ENCODE measurements around the gene RIPK4.
"Not testable (repeated sequence)": the region's sequence is repeated elsewhere in the genome, so short reads cannot be mapped to it uniquely, and the experiment has no call there.

Gene RIPK4

DNA sequence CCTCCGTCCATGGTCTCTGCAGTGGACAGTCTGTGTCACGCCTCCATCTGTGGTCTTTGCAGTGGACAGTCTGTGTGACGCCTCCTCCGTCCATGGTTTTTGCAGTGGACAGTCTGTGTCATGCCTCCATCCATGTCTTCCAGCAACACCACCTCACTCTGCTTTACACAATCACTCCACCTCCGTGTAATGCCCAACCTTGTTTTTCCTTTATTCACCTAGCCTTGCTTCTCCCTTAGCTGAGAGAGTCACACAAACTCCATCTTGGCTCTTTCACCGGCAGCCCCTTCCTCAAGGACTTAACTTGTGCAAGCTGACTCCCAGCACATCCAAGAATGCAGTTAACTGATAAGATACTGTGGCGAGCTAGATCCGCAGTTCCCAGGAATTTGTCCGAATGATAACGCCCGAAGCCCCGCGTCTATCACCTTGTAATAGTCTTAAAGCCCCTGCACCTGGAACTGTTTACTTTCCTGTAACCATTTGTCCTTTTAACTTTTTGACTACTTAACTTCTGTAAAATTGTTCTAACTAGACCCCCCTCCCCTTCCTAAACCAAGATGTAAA, 52.5 kb downstream of the RIPK4 start:
- DNase-seq (ENCODE audit: low read depth in 3 of 3), result not testable (repeated sequence)

- no peak for DNase-seq (ENCODE audit: low read depth in 3 of 3)
Measured at GRCh38 chr21:41713495-41714281, 53.2 kb downstream of the RIPK4 start.

DNA sequence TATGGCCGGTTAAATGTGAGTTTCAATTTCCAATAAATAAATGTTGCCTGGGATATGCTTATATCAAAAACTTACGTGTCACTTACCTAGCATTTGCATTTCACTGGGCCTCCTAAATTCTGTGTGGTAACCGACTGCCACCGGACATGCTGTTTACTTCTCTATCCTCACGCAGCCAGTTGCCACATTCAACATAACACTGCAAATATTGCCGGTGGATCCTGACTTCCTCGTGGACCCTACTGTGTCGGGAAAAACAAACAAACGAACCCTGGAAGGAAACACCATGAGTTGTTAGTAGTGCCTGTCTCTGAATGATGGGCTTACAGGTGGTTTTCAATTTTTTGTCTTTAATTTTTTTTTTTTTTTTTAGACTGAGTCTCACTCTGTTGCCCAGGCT, 54.1 kb downstream of the RIPK4 start:
- DNase-seq (ENCODE audit: low read depth in 3 of 3), result no peak

GRCh38 chr21:41712201-41712600, 54.7 kb downstream of the RIPK4 start:
- DNase-seq (ENCODE audit: low read depth in 3 of 3), result no peak

DNA sequence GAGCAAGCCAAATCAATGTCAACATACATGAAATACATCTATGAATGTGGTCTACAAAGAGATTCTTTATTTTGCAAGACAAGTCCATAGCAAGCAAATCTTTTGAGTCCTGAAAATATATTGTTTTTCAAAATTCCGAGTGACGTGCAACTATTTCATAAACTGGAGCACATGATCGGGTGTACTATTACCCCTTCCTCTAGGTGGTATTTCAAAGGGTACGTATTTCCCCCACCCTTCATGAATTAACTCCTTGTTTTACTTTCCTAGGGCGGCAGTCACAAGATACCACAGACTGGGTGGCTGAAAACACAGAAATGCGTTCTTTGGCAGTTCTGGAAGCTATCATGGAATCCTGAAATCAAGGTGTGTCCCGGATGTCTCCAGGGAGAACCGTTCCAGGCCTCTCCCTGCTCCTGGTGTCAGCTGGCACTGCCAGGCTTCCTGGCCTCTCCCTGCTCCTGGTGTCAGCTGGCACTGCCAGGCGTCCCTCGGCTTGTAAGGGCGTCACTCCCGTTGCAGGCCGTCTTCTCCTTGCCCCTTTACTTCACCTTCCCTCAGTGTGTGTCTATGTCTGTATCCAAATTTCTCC, 55.3 kb downstream of the RIPK4 start:
- no peak for DNase-seq (ENCODE audit: low read depth in 3 of 3)

DNA sequence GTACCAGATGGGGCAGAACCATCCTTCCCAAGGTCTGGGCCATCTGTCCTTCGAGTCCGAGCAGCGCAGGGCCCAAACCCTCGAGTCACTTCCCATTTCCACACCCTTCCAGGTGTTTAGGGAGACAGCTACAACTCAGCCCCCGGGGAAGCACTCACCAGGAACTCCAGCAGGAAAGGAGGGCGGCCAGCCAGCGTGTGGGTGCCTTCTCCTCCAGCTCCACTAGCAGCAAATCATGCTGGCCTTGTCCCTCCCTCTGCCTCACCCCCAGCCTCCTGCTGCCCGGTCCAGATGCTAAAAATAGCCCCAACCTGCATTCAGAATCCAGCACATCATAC, 56.1 kb downstream of the RIPK4 start:
- no peak for DNase-seq (ENCODE audit: low read depth in 3 of 3)

- DNase-seq (ENCODE audit: low read depth in 3 of 3), result no peak
Measured at GRCh38 chr21:41709965-41710822, 56.7 kb downstream of the RIPK4 start.

DNA sequence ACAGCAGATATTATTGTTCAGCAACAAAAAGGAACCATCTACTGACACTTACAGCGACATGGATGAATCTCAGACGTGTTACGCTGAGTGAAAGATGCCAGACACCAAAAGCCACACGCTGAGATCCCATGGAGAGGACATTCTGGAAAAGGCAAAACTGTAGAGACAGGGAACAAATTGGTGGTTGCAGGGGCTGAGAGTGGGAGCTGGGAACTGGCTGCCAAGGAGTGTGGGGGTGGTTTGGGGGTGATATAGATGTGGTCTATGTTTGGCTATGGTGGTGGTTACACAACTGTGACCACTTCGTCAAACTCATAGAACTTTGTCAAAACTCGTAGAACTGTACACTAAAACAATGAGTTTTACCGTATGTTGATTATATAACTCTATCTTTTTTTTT, 57.7 kb downstream of the RIPK4 start:
- no peak for DNase-seq (ENCODE audit: low read depth in 3 of 3)

GRCh38 chr21:41707960-41708330, 58.9 kb downstream of the RIPK4 start:
- DNase-seq (ENCODE audit: low read depth in 3 of 3), result no peak

- no peak for DNase-seq (ENCODE audit: low read depth in 3 of 3)
Measured at GRCh38 chr21:41707231-41707959, 59.5 kb downstream of the RIPK4 start.

- no peak for DNase-seq (ENCODE audit: low read depth in 3 of 3)
Measured at GRCh38 chr21:41706678-41707077, 60.2 kb downstream of the RIPK4 start.

DNA sequence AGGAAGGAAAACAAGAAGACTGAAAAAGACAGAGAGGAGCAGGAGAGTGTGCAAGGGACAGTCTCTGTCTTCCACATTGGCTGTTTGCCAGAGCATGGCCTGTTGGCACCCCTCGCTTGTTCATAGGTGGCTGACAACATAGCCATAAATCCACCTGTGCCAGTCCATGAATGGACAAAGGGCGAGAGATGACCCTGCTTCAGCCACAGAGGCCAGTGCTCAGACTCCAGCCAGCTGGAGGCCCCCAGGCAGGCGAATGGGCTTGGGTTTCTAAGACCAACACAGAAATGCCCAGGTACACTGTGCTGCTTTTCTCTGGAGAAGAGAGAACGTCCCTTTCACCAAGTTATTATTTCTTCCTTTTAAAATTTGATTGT, 60.6 kb downstream of the RIPK4 start:
- DNase-seq (ENCODE audit: low read depth in 3 of 3), result no peak

- DNase-seq (ENCODE audit: low read depth in 3 of 3), result no peak
Measured at GRCh38 chr21:41705546-41706262, 61.1 kb downstream of the RIPK4 start.

DNA sequence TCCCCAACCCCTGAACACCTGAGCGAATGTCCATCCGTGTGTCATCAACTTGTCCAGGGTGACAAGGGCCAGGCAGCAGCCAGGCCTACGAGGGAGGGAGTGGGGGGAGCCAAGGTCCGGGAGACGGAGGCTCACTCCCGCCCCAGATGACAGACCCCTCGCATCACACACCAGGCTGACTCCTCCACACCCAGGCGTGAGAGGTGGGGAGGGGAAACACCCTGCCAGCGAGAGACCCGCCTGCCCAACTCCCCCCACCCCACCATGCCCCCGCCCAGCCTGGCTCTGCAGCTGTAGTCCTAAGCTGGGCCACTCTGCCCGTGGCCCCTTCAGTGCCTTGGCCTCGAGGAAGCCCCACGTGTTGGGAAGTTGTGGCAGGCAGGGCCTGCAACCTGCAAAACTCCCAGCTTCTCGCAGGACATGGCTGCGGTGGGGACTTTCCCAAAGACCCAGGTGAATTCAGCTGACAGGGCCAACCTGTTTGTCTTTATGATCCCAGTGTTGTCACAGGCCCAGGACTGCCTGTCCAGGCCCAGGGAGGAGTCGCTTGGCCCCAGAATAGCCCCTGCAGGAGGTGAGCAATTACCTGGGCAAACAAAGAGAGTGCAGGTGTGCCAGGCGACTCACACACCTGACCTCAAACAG, 62.9 kb downstream of the RIPK4 start:
- no peak for DNase-seq (ENCODE audit: low read depth in 3 of 3)

DNA sequence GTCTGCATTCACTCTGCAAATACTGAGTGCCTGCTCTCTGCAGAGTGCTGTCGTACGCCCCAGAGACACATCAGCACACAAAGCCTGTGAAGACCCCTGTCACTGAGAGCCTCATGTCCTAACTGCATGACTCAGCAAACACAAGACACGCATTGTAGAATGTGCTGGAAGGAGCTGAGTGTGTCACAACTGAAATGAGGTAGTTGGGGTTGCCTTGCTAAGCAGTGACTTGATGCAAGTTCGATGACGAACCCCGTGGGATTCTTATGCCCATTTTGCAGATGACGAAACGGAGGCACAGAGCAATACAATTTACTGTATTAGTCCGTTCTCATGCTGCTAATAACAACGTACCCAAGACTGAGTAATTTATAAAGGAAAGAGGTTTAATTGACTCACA, 65.1 kb downstream of the RIPK4 start:
- DNase-seq (ENCODE audit: low read depth in 3 of 3), result no peak

- no peak for DNase-seq (ENCODE audit: low read depth in 3 of 3)
Measured at GRCh38 chr21:41699311-41699710, 67.5 kb downstream of the RIPK4 start.

DNA sequence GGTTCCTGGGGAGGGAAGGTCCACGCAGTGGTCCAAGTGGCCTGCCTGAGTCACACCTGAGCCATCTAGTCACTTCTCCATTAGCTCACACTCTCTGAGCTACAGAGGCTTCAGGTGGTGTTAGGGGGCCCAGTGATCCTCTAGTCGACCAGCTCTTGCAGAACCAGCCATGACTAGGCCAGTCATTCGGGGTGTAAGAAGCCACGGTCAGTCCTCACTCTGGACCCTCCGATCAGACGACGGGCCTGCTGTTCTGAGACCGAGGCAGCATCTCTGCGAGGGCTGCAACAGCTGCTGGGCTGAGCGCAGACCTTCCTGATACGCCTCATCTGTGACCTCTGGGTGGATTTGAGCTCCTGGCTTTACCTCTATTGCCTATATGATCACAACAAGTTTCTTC, 68.8 kb downstream of the RIPK4 start:
- no peak for DNase-seq (ENCODE audit: low read depth in 3 of 3)

DNA sequence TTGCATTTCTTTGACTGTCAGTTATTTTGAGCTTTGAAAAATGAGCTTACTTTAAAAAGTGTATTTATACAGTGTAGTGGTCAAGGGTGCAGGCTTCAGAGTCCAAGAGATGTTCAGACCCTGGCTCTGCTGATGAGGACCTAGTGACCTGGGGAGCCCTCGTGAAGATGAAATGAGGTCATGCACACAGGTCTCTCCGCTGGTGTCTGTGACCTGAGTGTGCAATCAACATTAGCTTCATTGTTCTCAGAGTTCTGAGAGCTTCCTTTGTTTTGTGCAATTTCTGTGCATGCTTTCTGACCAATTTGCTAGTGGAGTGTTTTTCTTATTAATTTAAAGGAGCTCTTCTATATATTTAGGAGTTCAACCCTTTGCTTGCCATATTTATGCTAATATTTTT, 71.3 kb downstream of the RIPK4 start:
- DNase-seq (ENCODE audit: low read depth in 3 of 3), result no peak

DNA sequence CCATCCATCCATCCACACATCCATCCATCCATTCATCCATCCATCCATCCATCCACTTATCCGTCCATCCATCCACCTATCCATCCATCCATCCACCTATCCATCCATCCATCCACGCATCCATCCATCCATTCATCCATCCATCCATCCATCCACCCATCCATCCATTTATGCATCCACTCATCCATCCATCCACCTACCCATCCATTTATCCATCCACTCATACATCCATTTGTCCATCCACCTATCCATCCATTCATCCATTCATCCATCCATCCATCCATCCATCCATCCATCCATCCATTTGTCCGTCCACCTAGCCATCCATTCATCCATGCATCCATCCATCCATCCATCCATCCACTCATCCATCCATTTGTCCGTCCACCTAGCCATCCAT, 72.8 kb downstream of the RIPK4 start:
- not testable (repeated sequence) for DNase-seq (ENCODE audit: low read depth in 3 of 3)

DNA sequence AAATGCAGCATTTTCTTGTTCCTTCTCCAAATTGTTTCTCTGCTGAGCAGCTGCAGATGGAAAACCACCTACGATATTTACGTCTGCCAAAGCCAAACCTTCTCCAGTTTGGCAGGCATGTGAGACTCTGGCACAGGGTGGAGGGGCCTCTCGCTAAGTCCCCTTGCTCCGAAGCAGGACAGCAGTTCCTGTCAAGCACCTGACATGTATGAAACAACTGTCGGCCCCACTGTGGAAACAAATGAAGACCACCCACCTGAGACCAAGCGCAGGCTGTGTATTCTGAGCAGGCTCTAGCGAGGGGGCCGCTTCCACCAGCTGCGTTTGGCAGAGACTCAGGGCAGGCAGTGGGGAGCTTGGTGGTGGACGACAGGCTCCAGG, 74.7 kb downstream of the RIPK4 start:
- no peak for DNase-seq (ENCODE audit: low read depth in 3 of 3)
